ENCODE data around the gene STYXL1.
"Not testable (repeated sequence)": the region's sequence is repeated elsewhere in the genome, so short reads cannot be mapped to it uniquely, and the experiment has no call there.

Gene STYXL1

GRCh38 chr7:76022026-76022780 lies 25.6 kb downstream of the STYXL1 start:
- no peak overlapping the region for H3K4me3 ChIP-seq (ENCODE audit: low read depth, low read length)
- TF ChIP-seq, protein P1, sequence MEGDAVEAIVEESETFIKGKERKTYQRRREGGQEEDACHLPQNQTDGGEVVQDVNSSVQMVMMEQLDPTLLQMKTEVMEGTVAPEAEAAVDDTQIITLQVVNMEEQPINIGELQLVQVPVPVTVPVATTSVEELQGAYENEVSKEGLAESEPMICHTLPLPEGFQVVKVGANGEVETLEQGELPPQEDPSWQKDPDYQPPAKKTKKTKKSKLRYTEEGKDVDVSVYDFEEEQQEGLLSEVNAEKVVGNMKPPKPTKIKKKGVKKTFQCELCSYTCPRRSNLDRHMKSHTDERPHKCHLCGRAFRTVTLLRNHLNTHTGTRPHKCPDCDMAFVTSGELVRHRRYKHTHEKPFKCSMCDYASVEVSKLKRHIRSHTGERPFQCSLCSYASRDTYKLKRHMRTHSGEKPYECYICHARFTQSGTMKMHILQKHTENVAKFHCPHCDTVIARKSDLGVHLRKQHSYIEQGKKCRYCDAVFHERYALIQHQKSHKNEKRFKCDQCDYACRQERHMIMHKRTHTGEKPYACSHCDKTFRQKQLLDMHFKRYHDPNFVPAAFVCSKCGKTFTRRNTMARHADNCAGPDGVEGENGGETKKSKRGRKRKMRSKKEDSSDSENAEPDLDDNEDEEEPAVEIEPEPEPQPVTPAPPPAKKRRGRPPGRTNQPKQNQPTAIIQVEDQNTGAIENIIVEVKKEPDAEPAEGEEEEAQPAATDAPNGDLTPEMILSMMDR (IDR thresholded peaks at IDR 0.05; ENCODE audit: borderline replicate concordance, insufficient read depth, low read depth, low read length) = no peak

DNA sequence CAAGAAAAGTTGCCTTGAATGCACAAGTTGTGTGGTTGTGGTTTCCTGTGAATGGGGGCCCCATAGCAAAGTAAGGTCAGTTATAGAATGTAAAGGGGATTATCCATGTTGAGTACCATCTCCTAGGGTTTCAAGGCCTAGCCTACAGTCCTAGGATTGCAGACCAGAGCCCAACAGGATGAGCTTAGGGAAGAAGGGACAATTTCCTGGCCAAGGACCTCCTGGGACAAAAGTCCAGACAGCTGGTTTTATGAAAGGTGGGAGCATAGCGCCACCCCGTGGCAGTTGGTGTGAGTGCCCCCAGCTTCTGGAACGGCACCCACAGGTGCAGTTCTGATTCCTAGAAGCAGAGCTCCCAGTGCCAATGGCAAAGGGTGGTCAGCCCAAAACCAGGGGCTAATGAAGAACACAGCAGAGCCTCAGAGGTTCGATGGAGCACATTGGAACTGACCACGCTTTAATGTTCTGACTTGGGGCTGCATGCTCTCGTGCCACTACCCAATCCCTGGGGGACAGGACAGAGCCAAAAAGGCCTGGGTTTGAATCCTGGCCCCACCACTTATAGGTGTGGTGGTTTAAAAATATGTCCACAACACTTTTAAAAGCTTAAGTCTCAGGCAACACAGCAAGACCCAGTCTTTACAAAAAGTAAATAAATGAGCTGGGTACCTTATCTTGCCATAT lies 27.6 kb downstream of the STYXL1 start:
- TF ChIP-seq, protein P1 (IDR thresholded peaks at IDR 0.05; ENCODE audit: borderline replicate concordance, insufficient read depth, low read depth, low read length) = peak; percentile 86
- H3K4me3 ChIP-seq (ENCODE audit: low read depth, low read length) = no peak overlapping the region

- not testable (repeated sequence) for H3K4me3 ChIP-seq (ENCODE audit: low read depth, low read length)
Observed at GRCh38 chr7:76018520-76018919, 29.3 kb downstream of the STYXL1 start.

DNA sequence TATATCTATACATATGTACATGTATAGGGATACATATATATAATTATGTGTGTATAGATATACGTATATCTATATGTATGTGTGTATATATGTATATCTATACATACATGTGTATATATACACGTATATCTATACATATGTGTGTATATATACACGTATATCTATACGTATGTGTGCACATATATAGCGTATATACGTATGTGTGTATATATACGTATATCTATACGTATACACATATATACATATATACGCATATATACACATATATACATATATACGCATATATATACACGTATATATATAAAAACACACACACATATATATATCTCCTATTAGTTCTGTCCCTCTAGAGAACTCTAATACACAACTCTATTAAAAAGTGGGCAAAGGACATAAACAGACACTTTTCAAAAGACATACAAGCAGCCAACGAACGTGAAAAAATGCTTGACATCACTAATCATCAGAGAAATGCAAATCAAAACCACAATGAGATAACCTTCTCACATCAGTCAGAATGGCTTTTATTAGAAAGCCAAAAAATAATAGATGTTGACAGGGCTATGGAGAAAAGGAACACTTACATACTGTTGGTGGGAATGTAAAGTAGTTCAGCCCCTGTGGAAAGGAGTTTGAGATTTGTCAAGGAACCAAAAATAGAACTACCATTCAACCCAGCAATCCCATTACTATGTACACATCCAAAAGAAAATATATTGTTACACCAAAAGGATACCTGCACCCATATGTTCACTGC lies 31.4 kb downstream of the STYXL1 start:
- TF ChIP-seq, protein P1 (IDR thresholded peaks at IDR 0.05; ENCODE audit: borderline replicate concordance, insufficient read depth, low read depth, low read length) = no peak
- H3K4me3 ChIP-seq (ENCODE audit: low read depth, low read length) = no peak overlapping the region

GRCh38 chr7:76011442-76011861 lies 36.3 kb downstream of the STYXL1 start:
- H3K4me3 ChIP-seq (ENCODE audit: low read depth, low read length) = no peak overlapping the region
- TF ChIP-seq, protein P1 (IDR thresholded peaks at IDR 0.05; ENCODE audit: borderline replicate concordance, insufficient read depth, low read depth, low read length) = no peak

DNA sequence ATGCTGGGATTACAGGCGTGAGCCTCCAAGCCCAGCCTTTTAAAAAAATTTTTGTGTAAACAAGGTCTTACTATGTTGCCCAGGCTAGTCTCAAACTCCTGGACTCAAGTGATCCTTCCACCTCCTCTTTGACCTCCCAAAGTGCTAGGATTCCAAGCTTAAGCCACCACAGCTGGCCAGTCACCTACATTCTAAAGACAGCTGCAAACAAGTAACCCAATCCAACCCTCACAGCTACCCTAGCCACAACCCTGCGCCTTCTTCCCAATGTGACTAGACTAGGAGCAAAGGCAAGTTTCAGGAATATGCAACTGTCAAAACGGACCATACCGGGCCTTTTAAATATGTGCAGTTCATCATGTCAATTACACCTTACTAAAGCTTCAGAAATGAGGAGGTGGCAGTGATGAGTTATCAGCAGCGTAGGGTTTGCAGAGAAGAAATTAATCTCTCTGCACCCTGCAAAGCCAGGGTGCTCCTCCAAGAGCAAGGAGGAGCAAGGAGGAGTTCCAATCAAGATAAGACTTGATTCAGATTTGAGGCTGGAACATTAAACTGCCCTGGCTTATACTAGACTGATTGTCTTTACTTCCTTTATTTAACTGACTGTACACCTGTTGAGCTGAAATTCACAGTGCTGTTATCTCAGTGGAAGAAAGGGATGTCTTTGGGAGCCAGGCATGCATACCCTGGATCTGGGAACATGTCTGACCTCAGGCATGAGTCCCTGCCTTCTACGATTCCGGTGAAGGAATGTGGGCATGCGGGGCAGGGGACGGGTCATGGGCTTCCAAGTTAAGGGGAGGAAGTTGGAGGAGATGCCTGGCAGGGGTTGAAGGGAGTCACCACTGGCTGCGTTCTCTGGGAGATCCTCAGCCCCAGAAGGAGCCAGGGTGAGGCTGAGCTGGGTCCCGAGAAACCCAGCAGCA lies 37.9 kb downstream of the STYXL1 start:
- no peak overlapping the region for H3K4me3 ChIP-seq (ENCODE audit: low read depth, low read length)
- TF ChIP-seq, protein P1 (IDR thresholded peaks at IDR 0.05; ENCODE audit: borderline replicate concordance, insufficient read depth, low read depth, low read length) = no peak

Measured in GM12875 (cell line).